ENCODE data around the gene PRXL2C.

GRCh38 chr9:96621618-96622017 is 33.5 kb downstream of the PRXL2C start:
- TF ChIP-seq CTCF (IDR thresholded peaks at IDR 0.05): no peak
- no peak for TF ChIP-seq POLR2A (IDR thresholded peaks at IDR 0.05)

Measured in breast epithelium (tissue), 3 donors.